BJ (cell line): Measurements from ENCODE around the gene ZNF79. TPM values are rescaled to one million over a fixed set of nuclear protein-coding genes. Genes with fewer than 3 reads are reported as not detected.

Experiments
- CTCF ChIA-PET: fragments of 350-600 bp; formaldehyde crosslinking; extraction: SDS; loops from one replicate; lab custom pipeline; 2021; ENCODE audit warnings: antibody characterized with exemption, inconsistent platforms; lab: Yijun Ruan, JAX
- POLR2A ChIA-PET: fragments of 300-600 bp; sonication (Branson Sonifier 250); formaldehyde crosslinking; extraction: SDS; loops from one replicate; lab custom pipeline; 2021; ENCODE audit warnings: antibody characterized with exemption; lab: Charles Lee
- DNase-seq: peaks from one replicate; pipeline ENCODE4 v3.0.0-alpha.2; 2011; ENCODE audit warnings: low read depth
- H3K27me3 ChIP-seq: 2 replicates; pipeline ENCODE4 v1.6.0; 2011; ENCODE audit warnings: low read length; ENCODE audit not compliant: control insufficient read depth, insufficient read depth
- H3K36me3 ChIP-seq: 2 replicates; pipeline ENCODE4 v1.5.1; 2011; ENCODE audit warnings: low read length; ENCODE audit not compliant: control insufficient read depth, insufficient read depth
- H3K4me3 ChIP-seq: 2 replicates; pipeline ENCODE4 v1.5.1; 2011; ENCODE audit warnings: low read depth, mild to moderate bottlenecking, control low read depth, low read length
- CTCF ChIP-seq: IDR thresholded peaks from 2 replicates; pipeline ENCODE4 v1.5.1; 2011; ENCODE audit warnings: low read depth, mild to moderate bottlenecking, control low read depth, inconsistent platforms, low read length, moderate library complexity; ENCODE audit not compliant: insufficient read depth
- polyA plus RNA-seq: library from polyadenylated mRNA; depleted of rRNA; stranded (reverse); fragments of >200 nt; gene quantifications from 2 replicates; pipeline ENCODE4 v1.2.3, GENCODE V29; 2011

The ZNF79 gene
- polyA plus RNA-seq, 1 experiment = 6.9 TPM

- TF ChIP-seq CTCF = no peak
- ChIA-PET POLR2A (no interaction called here), CTCF (interaction anchor here (1.3 to 1.9 kb wide), 2 partner anchors 18 to 20 kb away, joined by 4 to 6 read pairs; partner anchors contain the start of gene SLC2A8)
- no peak overlapping the region for H3K4me3 ChIP-seq
- no peaks in the 10 kb centered on the region for H3K27me3 ChIP-seq
- peak; percentile 75 for DNase-seq
- H3K36me3 ChIP-seq = no peaks in the 10 kb centered on the region
Measured at GRCh38 chr9:127417131-127418036, 6.8 kb upstream of the ZNF79 start.

- POLR2A ChIA-PET = no interaction called here
- no peak for DNase-seq
- CTCF ChIA-PET = interaction anchor here (0.7 to 1.3 kb wide), 2 partner anchors 21 to 119 kb away, joined by 3 to 4 read pairs; partner anchors contain the start of gene SLC2A8
Measured at GRCh38 chr9:127418037-127418471, 6.1 kb upstream of the ZNF79 start.

GRCh38 chr9:127419348-127419747 is 4.8 kb upstream of the ZNF79 start:
- no peak for TF ChIP-seq CTCF
- ChIA-PET CTCF (no interaction called here), POLR2A (no interaction called here)
- Histone ChIP-seq H3K36me3 (no peaks in the 10 kb centered on the region), H3K27me3 (no peaks in the 10 kb centered on the region), H3K4me3 (no peak overlapping the region)
- DNase-seq = no peak

More at GRCh38 chr9:127418037-127418471, 6.1 kb upstream of the ZNF79 start:
- TF ChIP-seq CTCF = no peak
- Histone ChIP-seq H3K4me3 (no peak overlapping the region), H3K36me3 (no peaks in the 10 kb centered on the region), H3K27me3 (no peaks in the 10 kb centered on the region)

GRCh38 chr9:127421057-127421456 is 3.1 kb upstream of the ZNF79 start:
- DNase-seq = no peak
- Histone ChIP-seq H3K36me3 (no peaks in the 10 kb centered on the region), H3K27me3 (no peaks in the 10 kb centered on the region), H3K4me3 (no peak overlapping the region)
- ChIA-PET POLR2A (no interaction called here), CTCF (no interaction called here)
- TF ChIP-seq CTCF = no peak

- Histone ChIP-seq H3K27me3 (no peaks in the 10 kb centered on the region), H3K36me3 (no peaks in the 10 kb centered on the region), H3K4me3 (no peak overlapping the region)
- DNase-seq = no peak
- ChIA-PET POLR2A (no interaction called here), CTCF (no interaction called here)
- TF ChIP-seq CTCF = no peak
Measured at GRCh38 chr9:127422133-127422782, 1.9 kb upstream of the ZNF79 start.
